Right renal cortex interstitium (tissue), 3 donors: Measurements from ENCODE around the gene TM4SF5. TPM values are rescaled to one million over a fixed set of nuclear protein-coding genes. Genes with fewer than 3 reads are reported as not detected.
"Not testable (repeated sequence)": the region's sequence is repeated elsewhere in the genome, so short reads cannot be mapped to it uniquely, and the experiment has no call there.

ENCODE experiments used
- DNase-seq, 3 donors: peaks; one replicate each; pipeline ENCODE4 v3.0.0-alpha.2; 2013; ENCODE audit warnings: low read depth in 3 of 3, low spot score in 2 of 3
- polyA plus RNA-seq, 3 donors: library from polyadenylated mRNA; unstranded; fragments of 120-200 nt; gene quantifications; one replicate each; pipeline ENCODE4 v1.2.1, GENCODE V29; 2013; ENCODE audit not compliant: insufficient read length in 3 of 3

The TM4SF5 gene
- polyA plus RNA-seq, 3 donors = 0.69 to 1.5 (median 1.4) TPM

- no peak for DNase-seq
Measured at GRCh38 chr17:4823373-4824089, 51.8 kb downstream of the TM4SF5 start.

DNA sequence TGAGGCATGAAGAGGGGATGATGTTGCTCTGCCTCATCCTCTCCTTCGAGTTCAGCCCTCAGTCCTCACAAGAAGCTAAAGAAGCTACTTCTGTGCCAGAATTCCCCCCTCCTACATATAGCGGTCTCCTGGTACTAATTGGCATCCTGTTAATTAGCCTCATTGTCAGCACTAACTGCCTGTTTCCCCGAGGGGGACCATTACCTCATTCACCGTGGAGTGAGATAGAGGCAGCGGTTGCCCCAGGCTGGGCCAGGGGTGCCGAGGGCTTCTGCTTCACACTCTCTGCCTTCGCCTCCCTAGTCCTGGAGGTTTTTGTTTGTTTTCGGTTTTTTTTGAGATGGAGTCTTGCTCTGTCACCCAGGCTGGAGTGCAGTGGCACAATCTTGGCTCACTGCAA lies 55.7 kb downstream of the TM4SF5 start:
- no peak for DNase-seq

DNA sequence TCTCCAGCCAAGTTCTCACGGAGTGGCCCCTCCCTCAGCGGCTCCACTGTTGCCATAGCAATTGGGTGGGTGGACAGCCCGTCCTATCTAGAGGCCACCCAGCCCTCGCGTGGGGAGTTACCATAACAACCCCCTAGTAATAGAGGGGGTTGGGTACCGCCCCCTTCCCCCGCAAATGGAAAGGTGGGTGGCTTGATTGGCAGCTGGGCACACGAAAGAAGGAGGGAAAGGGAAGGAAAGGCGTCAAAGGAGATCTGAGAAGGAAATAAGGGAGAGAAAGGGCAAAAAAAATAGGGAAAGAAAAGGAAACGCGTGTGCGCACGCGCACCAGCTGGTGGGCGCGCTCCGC lies 61.1 kb downstream of the TM4SF5 start:
- not testable (repeated sequence) for DNase-seq

Other genes with a start within 250 kb of the TM4SF5 start
- 10 to 100 TPM; 29.9 to 32.4 (median 31.5) TPM for gene MYBBP1A, start 216.5 kb upstream of the TM4SF5 start, polyA plus RNA-seq
- gene GGT6, start 211.3 kb upstream of the TM4SF5 start, polyA plus RNA-seq = 1 to 10 TPM; 6.1 to 8.6 (median 7.1) TPM
- 10 to 100 TPM; 48.1 to 55.6 (median 52.2) TPM for gene SMTNL2, start 187.4 kb upstream of the TM4SF5 start, polyA plus RNA-seq
- under 1 TPM; 0.37 to 0.43 (median 0.37) TPM for gene ALOX15, start 130.2 kb upstream of the TM4SF5 start, polyA plus RNA-seq
- gene PELP1, start 67.7 kb upstream of the TM4SF5 start, polyA plus RNA-seq = 10 to 100 TPM; 34.8 to 39.2 (median 38.9) TPM
- gene ARRB2, start 61.3 kb upstream of the TM4SF5 start, polyA plus RNA-seq = 10 to 100 TPM; 26.7 to 27.9 (median 26.7) TPM
- 10 to 100 TPM; 26.0 to 28.7 (median 28.0) TPM for gene MED11, start 40.5 kb upstream of the TM4SF5 start, polyA plus RNA-seq
- gene ZMYND15, start 32.1 kb upstream of the TM4SF5 start, polyA plus RNA-seq = under 1 TPM; 0.42 to 0.54 (median 0.47) TPM
- gene CXCL16, start 32.0 kb upstream of the TM4SF5 start, polyA plus RNA-seq = 10 to 100 TPM; 11.0 to 13.8 (median 11.5) TPM
- under 1 TPM; 0.33 to 0.61 (median 0.39) TPM for gene VMO1, start 14.5 kb downstream of the TM4SF5 start, polyA plus RNA-seq
- gene GLTPD2, start 17.1 kb downstream of the TM4SF5 start, polyA plus RNA-seq = 1 to 10 TPM; 3.8 to 5.4 (median 4.1) TPM
- 100 to 1,000 TPM; 135 to 147 (median 142) TPM for gene PSMB6, start 24.3 kb downstream of the TM4SF5 start, polyA plus RNA-seq
- 10 to 100 TPM; 30.7 to 35.9 (median 31.9) TPM for gene PLD2, start 35.3 kb downstream of the TM4SF5 start, polyA plus RNA-seq
- 10 to 100 TPM; 51.6 to 60.6 (median 52.2) TPM for gene MINK1, start 61.5 kb downstream of the TM4SF5 start, polyA plus RNA-seq
- 1 to 10 TPM; 1.2 to 1.4 (median 1.2) TPM for gene C17orf107, start 127.7 kb downstream of the TM4SF5 start, polyA plus RNA-seq
- gene CHRNE, start 131.2 kb downstream of the TM4SF5 start, polyA plus RNA-seq = 1 to 10 TPM; 1.0 to 1.4 (median 1.1) TPM
- gene GP1BA, start 160.4 kb downstream of the TM4SF5 start, polyA plus RNA-seq = 1 to 10 TPM; 1.6 to 2.9 (median 2.4) TPM
- gene SLC25A11, start 168.2 kb downstream of the TM4SF5 start, polyA plus RNA-seq = 10 to 100 TPM; 66.8 to 79.5 (median 71.7) TPM
- 100 to 1,000 TPM; 136 to 139 (median 137) TPM for gene RNF167, start 168.4 kb downstream of the TM4SF5 start, polyA plus RNA-seq
- gene PFN1, start 176.6 kb downstream of the TM4SF5 start, polyA plus RNA-seq = 100 to 1,000 TPM; 296 to 397 (median 351) TPM
- 10 to 100 TPM; 16.0 to 22.9 (median 16.7) TPM for gene ENO3, start 179.2 kb downstream of the TM4SF5 start, polyA plus RNA-seq
- 100 to 1,000 TPM; 103 to 107 (median 104) TPM for gene SPAG7, start 195.9 kb downstream of the TM4SF5 start, polyA plus RNA-seq
- gene CAMTA2, start 215.8 kb downstream of the TM4SF5 start, polyA plus RNA-seq = 10 to 100 TPM; 18.9 to 22.5 (median 22.3) TPM
- 1 to 10 TPM; 6.0 to 7.8 (median 6.6) TPM for gene INCA1, start 225.6 kb downstream of the TM4SF5 start, polyA plus RNA-seq
- 10 to 100 TPM; 76.2 to 94.4 (median 92.0) TPM for gene KIF1C, start 226.1 kb downstream of the TM4SF5 start, polyA plus RNA-seq